GM12875 (cell line): ENCODE data around the gene CBX3.
A peak's percentile ranks its signal among the peaks of the same experiment; 100 is the strongest.

ENCODE experiments used
- H3K4me3 ChIP-seq: one replicate; pipeline ENCODE4 v1.5.1; 2011; ENCODE audit warnings: low read depth, low read length, control low read depth
- TF ChIP-seq, protein P1 (sequence below): IDR thresholded peaks from 2 replicates; pipeline ENCODE4 v1.5.1; 2011; ENCODE audit warnings: low read depth, mild to moderate bottlenecking, control low read depth, inconsistent platforms, low read length, moderate library complexity, borderline replicate concordance; ENCODE audit not compliant: insufficient read depth

CBX3 gene

GRCh38 chr7:26198133-26198780 lies 3.3 kb upstream of the CBX3 start:
- TF ChIP-seq, protein P1, sequence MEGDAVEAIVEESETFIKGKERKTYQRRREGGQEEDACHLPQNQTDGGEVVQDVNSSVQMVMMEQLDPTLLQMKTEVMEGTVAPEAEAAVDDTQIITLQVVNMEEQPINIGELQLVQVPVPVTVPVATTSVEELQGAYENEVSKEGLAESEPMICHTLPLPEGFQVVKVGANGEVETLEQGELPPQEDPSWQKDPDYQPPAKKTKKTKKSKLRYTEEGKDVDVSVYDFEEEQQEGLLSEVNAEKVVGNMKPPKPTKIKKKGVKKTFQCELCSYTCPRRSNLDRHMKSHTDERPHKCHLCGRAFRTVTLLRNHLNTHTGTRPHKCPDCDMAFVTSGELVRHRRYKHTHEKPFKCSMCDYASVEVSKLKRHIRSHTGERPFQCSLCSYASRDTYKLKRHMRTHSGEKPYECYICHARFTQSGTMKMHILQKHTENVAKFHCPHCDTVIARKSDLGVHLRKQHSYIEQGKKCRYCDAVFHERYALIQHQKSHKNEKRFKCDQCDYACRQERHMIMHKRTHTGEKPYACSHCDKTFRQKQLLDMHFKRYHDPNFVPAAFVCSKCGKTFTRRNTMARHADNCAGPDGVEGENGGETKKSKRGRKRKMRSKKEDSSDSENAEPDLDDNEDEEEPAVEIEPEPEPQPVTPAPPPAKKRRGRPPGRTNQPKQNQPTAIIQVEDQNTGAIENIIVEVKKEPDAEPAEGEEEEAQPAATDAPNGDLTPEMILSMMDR, result peak; percentile 26; the same call in 1 of the 2 replicates
- peak overlapping the region; percentile 92 for H3K4me3 ChIP-seq

- TF ChIP-seq, protein P1, result no peak
- H3K4me3 ChIP-seq, result peak overlapping the region; percentile 92
Observed at GRCh38 chr7:26198781-26199169, 2.8 kb upstream of the CBX3 start.

DNA sequence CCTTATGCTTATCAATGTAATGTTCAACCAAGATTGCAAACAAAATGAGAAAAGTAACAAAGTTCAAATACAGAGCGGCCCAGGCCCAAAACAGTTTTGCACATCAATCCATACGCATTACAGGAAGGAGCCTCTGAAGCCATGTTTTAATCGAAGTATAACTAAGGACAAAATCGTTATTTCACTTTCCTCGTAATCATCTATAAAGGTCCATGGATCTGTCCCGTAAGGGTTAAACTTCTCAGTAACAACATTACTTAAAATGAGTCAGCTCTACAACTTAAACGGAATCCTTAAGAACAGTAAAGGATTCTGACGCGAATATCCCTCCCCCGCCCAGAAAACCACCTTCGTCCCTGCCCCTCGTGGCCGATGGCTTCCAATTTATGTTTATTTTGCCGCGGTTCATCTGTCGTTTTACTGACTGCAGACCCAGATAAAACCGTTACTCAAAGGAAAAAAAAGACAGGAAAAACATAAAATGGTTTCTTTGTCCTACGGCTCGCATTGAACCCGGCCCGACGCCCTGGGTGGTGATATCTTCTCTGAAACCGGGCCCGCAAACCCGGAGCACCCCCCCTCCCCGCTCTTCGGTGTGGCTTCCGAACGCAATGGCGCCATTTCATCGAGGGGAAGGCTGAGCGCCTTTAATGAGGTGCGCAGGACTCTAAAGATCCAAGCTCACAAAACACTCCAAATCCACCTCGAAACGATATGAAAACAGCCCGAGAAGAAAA lies 2.1 kb upstream of the CBX3 start:
- H3K4me3 ChIP-seq, result peak overlapping the region; percentile 92
- TF ChIP-seq, protein P1, result no peak

- peak overlapping the region; percentile 92 for H3K4me3 ChIP-seq
- TF ChIP-seq, protein P1, result no peak
Observed at GRCh38 chr7:26200038-26200443, 1.5 kb upstream of the CBX3 start.

- peak within 1 kb of the TSS; percentile 94 for H3K4me3 ChIP-seq
- TF ChIP-seq, protein P1, result no peak
Observed at GRCh38 chr7:26200444-26201246, 900 bp upstream of the CBX3 start, which contains the start of gene HNRNPA2B1. TSS of gene HNRNPA2B1 (minus strand) at chr7:26200746. CDS start at chr7:26200577, 169 bp downstream.

- TF ChIP-seq, protein P1, result no peak
- H3K4me3 ChIP-seq, result peak overlapping the region; percentile 94
Observed at GRCh38 chr7:26202019-26202990, 760 bp downstream of the CBX3 start.
